Stimulated activated CD8-positive, alpha-beta memory T cell treated with anti-CD3 and anti-CD28 coated beads, Interleukin-4, amount 100 ng/mL, for 1 hour (primary cell): ENCODE results near the gene SNCB.

ENCODE experiments used
- DNase-seq, 2 donors: peaks; one replicate each; pipeline ENCODE4 v3.0.0-alpha.2; 2020; ENCODE audit warnings: low read depth in 2 of 2, low spot score in 1 of 2

Gene SNCB

DNA sequence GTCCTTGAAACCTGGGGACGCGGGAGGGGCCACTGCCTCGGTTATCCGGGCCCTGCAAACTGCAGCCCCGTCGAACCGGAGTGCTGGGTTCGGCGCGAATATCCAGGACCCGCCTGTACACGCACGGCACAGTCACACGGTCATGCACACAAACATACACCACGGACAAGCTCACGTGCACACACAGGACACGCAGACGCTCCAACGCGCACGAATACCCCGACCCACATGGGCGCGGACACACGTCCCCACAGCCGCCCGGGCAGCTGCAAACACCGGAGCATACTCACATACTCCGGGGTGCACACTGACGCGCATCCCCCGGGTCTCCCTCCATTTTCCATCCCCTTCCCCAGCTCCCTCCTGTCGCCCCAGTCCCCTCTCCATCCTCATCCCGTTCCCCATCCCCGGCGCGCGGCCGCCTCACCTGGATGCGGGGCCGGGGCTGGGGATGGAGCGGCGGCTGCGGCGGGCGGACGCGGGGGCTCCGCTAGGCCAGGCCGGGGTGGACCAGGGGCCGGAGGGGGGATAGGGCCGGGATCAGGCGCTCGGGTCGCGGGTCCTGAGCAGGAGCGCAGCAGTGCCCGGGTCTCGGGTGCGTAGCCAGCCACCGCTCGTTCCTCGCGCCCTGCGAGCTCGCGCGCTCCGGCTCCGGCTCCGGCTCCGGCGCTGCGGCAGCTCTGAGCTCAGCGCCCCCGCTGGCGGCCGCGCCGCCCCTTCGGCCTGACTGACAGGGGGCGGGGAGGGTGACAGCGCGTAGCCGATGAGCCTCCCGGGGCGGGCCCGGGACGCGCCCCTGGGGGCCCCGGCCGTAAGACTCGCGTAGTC, at the start of gene SNCB, which contains the start of gene EIF4E1B:
Gene SNCB, minus strand, starts transcription at position 682 of the 828 bp plus-strand sequence. CDS start 880 bp downstream, outside the sequence.
Gene EIF4E1B, plus strand, starts transcription at position 823 of the 828 bp plus-strand sequence. CDS start 12,113 bp downstream, outside the sequence.
- DNase-seq = no peak

DNA sequence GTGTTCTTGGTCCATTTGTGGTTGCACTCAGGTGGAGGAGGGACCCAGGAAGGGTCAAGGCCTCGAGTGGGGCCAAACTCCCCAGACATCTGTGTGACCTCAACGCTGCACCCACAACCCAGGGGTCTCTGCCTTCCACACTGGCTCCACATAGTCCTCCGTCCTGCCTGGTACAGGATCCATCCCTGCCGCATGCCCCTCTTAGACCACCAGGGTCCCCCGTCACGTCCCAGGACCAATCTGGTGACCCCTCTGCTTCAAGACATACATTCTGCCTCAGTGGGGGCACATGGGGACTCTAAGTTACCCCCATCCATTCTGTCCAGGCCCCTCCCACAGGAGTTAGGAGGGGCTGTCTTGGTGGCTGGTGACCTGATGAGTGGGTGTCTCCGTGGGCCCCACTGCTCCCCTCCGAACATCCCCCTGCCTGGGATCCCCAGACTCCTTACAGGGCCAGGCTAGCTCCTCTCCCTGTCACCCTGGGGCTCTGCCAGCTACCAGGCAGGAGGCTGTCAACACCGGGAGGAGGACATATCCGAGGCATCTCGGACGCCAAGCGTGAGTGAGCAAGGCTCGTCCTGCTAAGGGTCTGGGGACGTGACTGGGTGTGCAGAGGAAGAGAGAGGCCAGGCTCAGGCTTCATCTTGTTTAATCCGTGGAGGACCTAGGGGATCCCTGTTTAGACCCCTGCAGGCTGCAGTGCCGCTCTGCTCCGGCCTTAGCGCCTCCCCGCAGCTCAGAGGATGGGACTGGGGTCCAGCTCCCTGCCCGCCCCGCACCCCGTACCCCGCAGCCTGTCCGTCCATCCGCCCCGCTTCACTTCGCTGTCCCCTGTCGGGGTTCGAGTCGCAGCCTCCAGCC, 49.3 kb upstream of the SNCB start:
- DNase-seq = no peak

- no peak for DNase-seq
Measured at GRCh38 chr5:176678584-176678983, 48.2 kb upstream of the SNCB start.

DNA sequence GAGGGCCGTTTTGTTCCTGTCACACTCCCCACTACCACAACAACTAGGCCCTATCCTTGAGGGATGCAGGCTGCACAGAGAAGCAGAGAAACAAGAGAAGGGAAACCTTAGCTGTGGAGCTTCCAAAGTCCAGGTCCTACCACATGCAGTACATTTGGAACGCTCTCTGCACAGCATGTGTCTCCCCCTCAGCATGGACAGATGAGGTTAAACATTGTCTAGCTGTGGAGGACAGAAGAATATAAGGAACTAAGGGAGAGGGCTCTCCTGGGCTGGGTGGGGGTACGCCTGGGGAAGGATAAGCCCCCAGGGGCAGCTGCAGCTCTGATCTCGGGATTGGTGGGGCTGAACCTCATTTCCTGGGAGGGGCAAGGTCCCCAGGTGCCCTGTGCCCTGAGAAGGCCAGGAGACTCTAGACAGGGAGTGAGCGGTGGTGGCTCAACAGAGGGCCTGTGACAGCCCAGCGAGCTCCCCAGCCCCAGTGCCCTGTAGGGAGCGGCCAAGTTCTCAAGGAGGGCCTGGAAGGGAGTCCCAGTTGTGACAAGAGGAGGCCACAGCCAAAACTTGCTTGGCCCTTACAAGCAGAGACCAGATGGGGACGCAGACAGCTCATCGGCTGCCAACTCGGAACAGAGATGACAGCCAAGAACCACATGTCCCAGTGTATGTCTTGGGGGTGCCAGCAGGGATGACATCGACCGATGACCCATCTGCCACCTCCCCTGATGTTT, 47.0 kb upstream of the SNCB start:
- no peak for DNase-seq

DNA sequence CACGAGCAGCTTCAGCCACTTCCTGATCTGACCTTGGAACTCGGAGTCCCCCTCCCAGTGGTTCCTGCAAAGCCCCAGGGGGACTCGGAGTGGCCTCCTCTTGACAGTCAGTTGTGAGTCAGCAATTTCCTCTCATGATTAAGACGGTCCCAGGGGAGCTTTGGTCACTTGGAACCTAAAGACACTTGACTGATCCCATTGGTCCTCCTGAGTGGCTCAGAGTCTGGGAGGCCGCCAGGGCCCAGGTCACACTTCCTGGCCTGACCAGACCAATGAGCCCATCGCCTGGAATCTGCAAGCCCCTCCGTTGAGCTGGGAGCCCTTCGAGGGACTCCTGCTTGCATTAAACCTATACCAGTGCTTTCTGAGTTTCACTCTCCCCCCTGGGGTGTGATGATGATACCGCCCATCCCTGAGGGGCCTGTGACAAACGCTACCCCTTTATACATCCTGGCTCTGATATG, 46.1 kb upstream of the SNCB start:
- no peak for DNase-seq

- DNase-seq = no peak
Measured at GRCh38 chr5:176675676-176676360, 45.5 kb upstream of the SNCB start.

- no peak for DNase-seq
Measured at GRCh38 chr5:176674799-176675198, 44.5 kb upstream of the SNCB start.

- DNase-seq = no peak
Measured at GRCh38 chr5:176673651-176674583, 43.6 kb upstream of the SNCB start.

GRCh38 chr5:176671890-176672747, 41.8 kb upstream of the SNCB start:
- DNase-seq = no peak

DNA sequence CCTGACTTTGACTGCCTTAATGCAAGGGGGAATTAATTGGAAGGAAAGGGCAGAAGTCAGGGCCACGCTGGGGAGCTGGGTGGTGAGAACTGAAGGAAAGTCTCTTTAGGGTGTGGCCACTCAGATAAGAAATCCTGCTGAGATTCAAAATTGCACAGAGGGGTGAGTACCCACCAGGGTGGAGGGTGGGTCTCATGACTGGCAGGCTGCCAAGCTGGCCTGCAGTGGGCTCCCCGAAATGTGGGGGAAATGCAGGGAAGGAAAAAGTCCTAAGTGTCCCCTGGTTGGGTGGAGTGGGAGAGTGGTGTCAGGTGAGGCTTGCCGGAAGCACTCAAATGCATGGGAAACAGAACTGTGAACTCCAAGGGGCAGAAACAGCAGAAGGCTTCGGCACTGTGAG, 41.1 kb upstream of the SNCB start:
- DNase-seq = no peak

GRCh38 chr5:176670449-176670848, 40.1 kb upstream of the SNCB start:
- DNase-seq = no peak

GRCh38 chr5:176667637-176668036, 37.3 kb upstream of the SNCB start:
- DNase-seq = no peak

GRCh38 chr5:176665517-176665916, 35.2 kb upstream of the SNCB start:
- no peak for DNase-seq

GRCh38 chr5:176664886-176665285, 34.6 kb upstream of the SNCB start:
- no peak for DNase-seq

GRCh38 chr5:176664479-176664878, 34.1 kb upstream of the SNCB start:
- DNase-seq = no peak

DNA sequence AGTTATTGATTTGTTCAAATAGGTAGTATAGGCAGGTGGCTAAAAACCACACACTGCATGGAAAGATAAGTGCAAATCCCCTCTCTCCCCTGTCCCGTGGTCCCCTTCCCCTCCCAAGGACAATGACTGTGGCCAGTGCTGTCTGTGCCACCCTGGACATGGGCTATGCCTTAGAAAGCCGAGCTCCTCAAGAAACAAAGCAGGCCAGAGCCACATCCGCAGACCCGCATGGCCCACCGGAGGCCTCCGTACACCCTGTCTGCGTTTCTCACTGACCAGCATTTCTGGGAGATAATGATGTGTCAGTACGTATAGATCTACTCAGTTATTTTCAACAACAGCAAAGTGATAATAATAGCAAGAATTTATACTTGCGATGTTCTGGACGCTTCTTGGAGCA, 33.2 kb upstream of the SNCB start:
- DNase-seq = no peak

- no peak for DNase-seq
Measured at GRCh38 chr5:176662371-176663333, 32.3 kb upstream of the SNCB start.
